Mesenchymal stem cell (in vitro differentiated cells and primary cell): ENCODE results near the gene ILDR1.
A peak's percentile ranks its signal among the peaks of the same experiment; 100 is the strongest.

Experiments used
- DNase-seq: peaks from one replicate; pipeline ENCODE4 v3.0.0-alpha.2; 2013
- H2AFZ ChIP-seq: one replicate; pipeline ENCODE4 v1.6.1; 2013; ENCODE audit warnings: low read depth, mild to moderate bottlenecking, control low read depth, inconsistent platforms, low read length, moderate library complexity
- H2AK5ac ChIP-seq: 2 replicates; pipeline ENCODE4 v1.6.1; 2013; ENCODE audit warnings: low read length, moderate library complexity, mild to moderate bottlenecking, inconsistent platforms; ENCODE audit not compliant: severe bottlenecking
- H2BK120ac ChIP-seq: one replicate; pipeline ENCODE4 v1.6.1; 2013; ENCODE audit warnings: low read depth, mild to moderate bottlenecking, inconsistent platforms, low read length, moderate library complexity
- H2BK12ac ChIP-seq, 2 experiments: one replicate each; pipeline ENCODE4 v1.6.1; 2013; ENCODE audit warnings: inconsistent platforms in 2 of 2, low read length in 2 of 2, mild to moderate bottlenecking in 2 of 2, moderate library complexity in 2 of 2, control low read depth in 1 of 2
- H2BK15ac ChIP-seq: one replicate; pipeline ENCODE4 v1.6.1; 2013; ENCODE audit warnings: mild to moderate bottlenecking, low read depth, inconsistent platforms; ENCODE audit not compliant: poor library complexity, severe bottlenecking
- H2BK5ac ChIP-seq: 2 replicates; pipeline ENCODE4 v1.6.1; 2013; ENCODE audit warnings: low read depth, mild to moderate bottlenecking, low read length, control low read depth, inconsistent platforms; ENCODE audit not compliant: poor library complexity, severe bottlenecking
- H3K14ac ChIP-seq, 2 experiments: one replicate each; pipeline ENCODE4 v1.6.1; 2013; ENCODE audit warnings: inconsistent platforms in 2 of 2, low read length in 2 of 2, control low read depth in 1 of 2, mild to moderate bottlenecking in 1 of 2, moderate library complexity in 1 of 2
- H3K18ac ChIP-seq, 2 experiments: one replicate each; pipeline ENCODE4 v1.6.1; 2013; ENCODE audit warnings: inconsistent platforms in 2 of 2, low read length in 2 of 2, control low read depth in 1 of 2, low read depth in 1 of 2, mild to moderate bottlenecking in 1 of 2
- H3K23ac ChIP-seq, 2 experiments: one replicate each; pipeline ENCODE4 v1.6.1; 2013; ENCODE audit warnings: inconsistent platforms in 2 of 2, low read length in 2 of 2, mild to moderate bottlenecking in 2 of 2, moderate library complexity in 2 of 2, control low read depth in 1 of 2
- H3K27ac ChIP-seq: 2 replicates; pipeline ENCODE4 v1.5.1; 2013; ENCODE audit warnings: mild to moderate bottlenecking, moderate library complexity, low read length, control low read depth, inconsistent platforms; ENCODE audit not compliant: poor library complexity, severe bottlenecking
- H3K27me3 ChIP-seq, 2 experiments: 2 replicates each; pipeline versions ENCODE4 v1.6.1 to v1.7.0; 2013; ENCODE audit warnings: low read length in 2 of 2, mild to moderate bottlenecking in 2 of 2, moderate library complexity in 2 of 2, control low read depth in 1 of 2, inconsistent platforms in 1 of 2; ENCODE audit not compliant: control insufficient read depth in 1 of 2, insufficient read depth in 1 of 2
- H3K36me3 ChIP-seq, 2 experiments: 2 replicates each; pipeline versions ENCODE4 v1.6.1 to v1.7.0; 2013; ENCODE audit warnings: low read length in 2 of 2, control low read depth in 1 of 2, inconsistent platforms in 1 of 2, low read depth in 1 of 2, mild to moderate bottlenecking in 1 of 2; ENCODE audit not compliant: insufficient read depth in 2 of 2, control insufficient read depth in 1 of 2
- H3K4ac ChIP-seq, 2 experiments: one replicate each; pipeline ENCODE4 v1.6.1; 2013; ENCODE audit warnings: inconsistent platforms in 2 of 2, low read length in 2 of 2, mild to moderate bottlenecking in 2 of 2, moderate library complexity in 2 of 2, control low read depth in 1 of 2, low read depth in 1 of 2
- H3K4me1 ChIP-seq: 2 replicates; pipeline ENCODE4 v1.6.1; 2013; ENCODE audit warnings: low read depth, low read length, control low read depth; ENCODE audit not compliant: control insufficient read depth, insufficient read depth
- H3K4me2 ChIP-seq: 2 replicates; pipeline ENCODE4 v1.6.1; 2013; ENCODE audit warnings: low read length, mild to moderate bottlenecking, inconsistent platforms; ENCODE audit not compliant: poor library complexity, severe bottlenecking
- H3K4me3 ChIP-seq, 2 experiments: 2 replicates each; pipeline versions ENCODE4 v1.5.1 to v1.7.0; 2013; ENCODE audit warnings: low read length in 2 of 2, mild to moderate bottlenecking in 2 of 2, control low read depth in 1 of 2, low read depth in 1 of 2; ENCODE audit not compliant: insufficient read depth in 1 of 2
- H3K79me1 ChIP-seq: replicated peaks from 2 replicates; pipeline ENCODE4 v1.6.1; 2013; ENCODE audit warnings: mild to moderate bottlenecking, control low read depth, low read length, inconsistent platforms; ENCODE audit not compliant: poor library complexity, severe bottlenecking
- H3K9ac ChIP-seq: 2 replicates; pipeline ENCODE4 v1.7.0; 2013; ENCODE audit warnings: mild to moderate bottlenecking, low read length, moderate library complexity
- H3K9me3 ChIP-seq: 2 replicates; pipeline ENCODE4 v1.7.0; 2013; ENCODE audit warnings: mild to moderate bottlenecking, low read length; ENCODE audit not compliant: control insufficient read depth
- H4K8ac ChIP-seq: one replicate; pipeline ENCODE4 v1.6.1; 2013; ENCODE audit warnings: inconsistent platforms, mild to moderate bottlenecking, low read length, moderate library complexity
- H4K91ac ChIP-seq: one replicate; pipeline ENCODE4 v1.6.1; 2013; ENCODE audit warnings: mild to moderate bottlenecking, low read length, inconsistent platforms
- WGBS: methylation state at CpG from one replicate; pipeline ENCODE4 v1.1.7; 2013; ENCODE audit warnings: mixed read lengths; 5-methylcytosine and 5-hydroxymethylcytosine counted together

The ILDR1 gene

GRCh38 chr3:121976727-121977126 lies 45.3 kb downstream of the ILDR1 start:
- H3K4ac ChIP-seq, result no peak overlapping the region
- H3K4me1 ChIP-seq, result no peaks in the 10 kb centered on the region
- no peak overlapping the region for H2BK5ac ChIP-seq
- H3K23ac ChIP-seq, result no peak overlapping the region
- H4K91ac ChIP-seq, result no peak overlapping the region
- no peak overlapping the region for H3K14ac ChIP-seq
- DNase-seq, result no peak
- no peak overlapping the region for H3K4me2 ChIP-seq
- no peaks in the 10 kb centered on the region for H3K79me1 ChIP-seq
- no peak overlapping the region for H2BK12ac ChIP-seq
- WGBS, result no CpG with 5 or more reads among the region's 1 CpG
- H3K9me3 ChIP-seq, result peaks cover 7% of the 10 kb centered on the region
- H3K9ac ChIP-seq, result no peak overlapping the region
- H3K4me3 ChIP-seq, result no peak overlapping the region
- H3K27me3 ChIP-seq, result no peaks in the 10 kb centered on the region
- no peaks in the 10 kb centered on the region for H3K36me3 ChIP-seq
- H3K27ac ChIP-seq, result no peak overlapping the region
- H2AK5ac ChIP-seq, result no peak overlapping the region
- no peak overlapping the region for H4K8ac ChIP-seq
- H2BK15ac ChIP-seq, result no peak overlapping the region
- no peak overlapping the region for H3K18ac ChIP-seq
- no peak overlapping the region for H2AFZ ChIP-seq
- H2BK120ac ChIP-seq, result no peak overlapping the region

- DNase-seq, result no peak
- Histone ChIP-seq H2BK120ac (no peak overlapping the region), H2AFZ (no peak overlapping the region), H2BK15ac (no peak overlapping the region), H3K36me3 (no peaks in the 10 kb centered on the region), H3K9me3 (peaks cover 7% of the 10 kb centered on the region), H2BK5ac (no peak overlapping the region), H2AK5ac (no peak overlapping the region), H4K8ac (no peak overlapping the region), H3K14ac (no peak overlapping the region), H3K79me1 (no peaks in the 10 kb centered on the region), H3K27ac (no peak overlapping the region), H2BK12ac (no peak overlapping the region), H3K4me1 (no peaks in the 10 kb centered on the region), H4K91ac (no peak overlapping the region), H3K4ac (no peak overlapping the region), H3K23ac (no peak overlapping the region), H3K9ac (no peak overlapping the region), H3K4me2 (no peak overlapping the region), H3K18ac (no peak overlapping the region), H3K27me3 (no peaks in the 10 kb centered on the region), H3K4me3 (no peak overlapping the region)
- WGBS, result no CpG with 5 or more reads among the region's 1 CpG
Observed at GRCh38 chr3:121975702-121976302, 46.2 kb downstream of the ILDR1 start.

- Histone ChIP-seq H3K27ac (no peak overlapping the region), H3K9ac (no peak overlapping the region)
- 72% methylated on average over 1 of the region's 2 CpGs for WGBS
Observed at GRCh38 chr3:121974601-121975111, 47.4 kb downstream of the ILDR1 start.

GRCh38 chr3:121970047-121970446 lies 52.0 kb downstream of the ILDR1 start:
- Histone ChIP-seq H4K91ac (no peak overlapping the region), H3K79me1 (no peaks in the 10 kb centered on the region), H3K23ac (no peak overlapping the region), H3K9ac (no peak overlapping the region), H2BK5ac (no peak overlapping the region), H3K18ac (no peak overlapping the region), H3K36me3 (no peaks in the 10 kb centered on the region), H3K4me2 (no peak overlapping the region), H3K27ac (no peak overlapping the region), H3K14ac (no peak overlapping the region), H2AK5ac (no peak overlapping the region), H3K4me3 (no peak overlapping the region), H2AFZ (no peak overlapping the region), H4K8ac (no peak overlapping the region), H3K9me3 (peaks cover 7% of the 10 kb centered on the region), H3K27me3 (no peaks in the 10 kb centered on the region), H3K4me1 (no peaks in the 10 kb centered on the region), H2BK15ac (no peak overlapping the region), H3K4ac (no peak overlapping the region), H2BK12ac (no peak overlapping the region), H2BK120ac (no peak overlapping the region)
- DNase-seq, result peak; percentile 1
- no CpG with 5 or more reads among the region's 1 CpG for WGBS

More at GRCh38 chr3:121974601-121975111, 47.4 kb downstream of the ILDR1 start:
- no peaks in the 10 kb centered on the region for H3K79me1 ChIP-seq
- no peak overlapping the region for H4K91ac ChIP-seq
- no peak overlapping the region for H2BK120ac ChIP-seq
- H3K4me2 ChIP-seq, result no peak overlapping the region
- H2AFZ ChIP-seq, result no peak overlapping the region
- no peak overlapping the region for H3K23ac ChIP-seq
- no peak overlapping the region for H3K4me3 ChIP-seq
- H3K9me3 ChIP-seq, result peaks cover 7% of the 10 kb centered on the region
- H2BK5ac ChIP-seq, result no peak overlapping the region
- H3K36me3 ChIP-seq, result no peaks in the 10 kb centered on the region
- no peak overlapping the region for H3K18ac ChIP-seq
- no peak overlapping the region for H3K14ac ChIP-seq
- no peak for DNase-seq
- no peak overlapping the region for H2BK15ac ChIP-seq
- H3K27me3 ChIP-seq, result no peaks in the 10 kb centered on the region
- no peak overlapping the region for H4K8ac ChIP-seq
- H2AK5ac ChIP-seq, result no peak overlapping the region
- H3K4ac ChIP-seq, result no peak overlapping the region
- no peak overlapping the region for H2BK12ac ChIP-seq
- H3K4me1 ChIP-seq, result no peaks in the 10 kb centered on the region
